Endothelial cell of umbilical vein (primary cell): ENCODE data around the gene PLEKHO1. TPM values are rescaled to one million over a fixed set of nuclear protein-coding genes. Genes with fewer than 3 reads are reported as not detected.

Experiments
- BruUV-seq: library from RNA; stranded (reverse); fragments of 400-500 nt; replicated peaks from 2 replicates; lab custom pipeline; 2021; lab: Mats Ljungman, UMichigan
- CTCF ChIA-PET: fragments of 300-600, 350-600 bp; sonication (Branson Sonifier 250); formaldehyde crosslinking; loops from one replicate; lab custom pipeline; 2021; ENCODE audit warnings: antibody characterized with exemption, inconsistent platforms; lab: Charles Lee
- POLR2A ChIA-PET: fragments of 300-600, 350-600 bp; sonication (Branson Sonifier 250); formaldehyde crosslinking; loops from one replicate; lab custom pipeline; 2021; ENCODE audit warnings: antibody characterized with exemption, inconsistent platforms; lab: Charles Lee
- DNase-seq: peaks from one replicate; pipeline ENCODE4 v3.0.0-alpha.2; 2011; ENCODE audit warnings: low read depth, low spot score
- FAIRE-seq: peaks from 2 replicates; lab custom pipeline; 2011; peaks lifted over from hg19 to GRCh38; lab: Jason Lieb, UNC
- H2AFZ ChIP-seq: 2 replicates; pipeline ENCODE4 v1.6.0; 2012; ENCODE audit warnings: low read depth, low read length, control low read depth, inconsistent platforms
- H3K27ac ChIP-seq: 2 replicates; pipeline ENCODE4 v1.5.1; 2011; ENCODE audit warnings: low read depth, mild to moderate bottlenecking, control low read depth, low read length, moderate library complexity; ENCODE audit not compliant: insufficient read depth
- H3K27me3 ChIP-seq, 2 experiments: 2 replicates each; pipeline versions ENCODE4 v1.6.0 to v1.6.1; 2011; ENCODE audit warnings: low read length in 2 of 2, mixed read lengths in 1 of 2; ENCODE audit not compliant: control insufficient read depth in 2 of 2, insufficient read depth in 2 of 2
- H3K36me3 ChIP-seq, 2 experiments: 2 replicates in 1 of 2; 3 replicates in 1 of 2; pipeline ENCODE4 v1.5.1; 2011; ENCODE audit warnings: low read length in 2 of 2, mild to moderate bottlenecking in 1 of 2, moderate library complexity in 1 of 2; ENCODE audit not compliant: control insufficient read depth in 2 of 2, insufficient read depth in 2 of 2; ENCODE audit errors: extremely low read depth in 1 of 2
- H3K4me1 ChIP-seq: 3 replicates; pipeline ENCODE4 v1.5.1; 2011; ENCODE audit warnings: mild to moderate bottlenecking, low read length; ENCODE audit not compliant: control insufficient read depth, insufficient read depth; ENCODE audit errors: extremely low read depth
- H3K4me2 ChIP-seq: 2 replicates; pipeline ENCODE4 v1.6.1; 2011; ENCODE audit warnings: low read length, control low read depth, mixed read lengths; ENCODE audit not compliant: insufficient read depth
- H3K4me3 ChIP-seq, 3 experiments: fragments of 200-600 bp in 1 of 3; sonication (generic), shearing (Covaris generic) in 1 of 3; replicated peaks in 1 of 3; 2 replicates each; pipeline ENCODE4 v1.5.1; 2011 to 2016; ENCODE audit warnings: control low read depth in 3 of 3, low read length in 3 of 3, mild to moderate bottlenecking in 2 of 3, inconsistent platforms in 1 of 3, low read depth in 1 of 3, moderate library complexity in 1 of 3; ENCODE audit not compliant: insufficient read depth in 1 of 3
- H3K79me2 ChIP-seq: 2 replicates; pipeline ENCODE4 v1.6.0; 2012; ENCODE audit warnings: low read length, inconsistent platforms; ENCODE audit not compliant: control insufficient read depth, insufficient read depth
- H3K9ac ChIP-seq: replicated peaks from 2 replicates; pipeline ENCODE3; 2011; ENCODE audit warnings: low read length, control low read depth; ENCODE audit not compliant: insufficient read depth; ENCODE audit errors: extremely low read depth
- H3K9me1 ChIP-seq: replicated peaks from 3 replicates; pipeline ENCODE4 v1.6.0; 2011; ENCODE audit warnings: mild to moderate bottlenecking, low read length; ENCODE audit not compliant: control insufficient read depth, insufficient read depth; ENCODE audit errors: extremely low read depth
- H3K9me3 ChIP-seq: replicated peaks from 2 replicates; pipeline ENCODE4 v1.5.1; 2012; ENCODE audit warnings: low read length, inconsistent platforms; ENCODE audit not compliant: control insufficient read depth, insufficient read depth
- H4K20me1 ChIP-seq: replicated peaks from 2 replicates; pipeline ENCODE3; 2011; ENCODE audit warnings: mild to moderate bottlenecking, low read length; ENCODE audit not compliant: control insufficient read depth, insufficient read depth; ENCODE audit errors: extremely low read depth
- FOS ChIP-seq: IDR thresholded peaks from 2 replicates; pipeline ENCODE4 v1.6.1; 2011; ENCODE audit warnings: mild to moderate bottlenecking, low read length, moderate library complexity, borderline replicate concordance; ENCODE audit not compliant: insufficient read depth
- JUN ChIP-seq: IDR thresholded peaks from 2 replicates; pipeline ENCODE4 v1.6.1; 2011; ENCODE audit warnings: borderline replicate concordance, low read depth; ENCODE audit not compliant: insufficient read length, insufficient read depth
- POLR2A ChIP-seq: IDR thresholded peaks from 2 replicates; pipeline ENCODE4 v1.6.1; 2012; ENCODE audit warnings: low read depth, mild to moderate bottlenecking, control low read depth, low read length
- dilution Hi-C: fragments of 300-500 bp; cut with MboI; formaldehyde crosslinking; loops from one replicate; pipeline ENCODE4 v1.15.0; 2019; ENCODE audit warnings: low sequenced_read_pairs; ENCODE audit not compliant: extremely low pct_ligation_motif_present
- intact Hi-C: fragments of 100-400 bp; cut with micrococcal nuclease; formaldehyde crosslinking; loops from one replicate; pipeline ENCODE4 v1.10.0; 2022
- polyA plus RNA-seq, 4 experiments: library from polyadenylated mRNA; depleted of rRNA in 3 of 4; stranded (reverse) in 3 of 4; unstranded in 1 of 4; fragments of >200 nt; gene quantifications; 2 replicates each; pipeline versions ENCODE4 v1.2.1 to v1.2.3, GENCODE V29; 2011 to 2012; ENCODE audit warnings: missing spikeins in 1 of 4
- total RNA-seq: library from RNA; stranded (reverse); gene quantifications from 2 replicates; pipeline ENCODE4 v1.2.3, GENCODE V29; 2021
- TF ChIP-seq, protein P1 (sequence below): IDR thresholded peaks from 2 replicates; pipeline ENCODE4 v1.6.1; 2011; ENCODE audit not compliant: insufficient read depth, insufficient read length

Gene PLEKHO1
- total and polyA plus RNA-seq, 2 donors (not counting 3 experiments of a cell fraction or from before 2014, with no cell fraction given), result 59.8 to 101 TPM

DNA sequence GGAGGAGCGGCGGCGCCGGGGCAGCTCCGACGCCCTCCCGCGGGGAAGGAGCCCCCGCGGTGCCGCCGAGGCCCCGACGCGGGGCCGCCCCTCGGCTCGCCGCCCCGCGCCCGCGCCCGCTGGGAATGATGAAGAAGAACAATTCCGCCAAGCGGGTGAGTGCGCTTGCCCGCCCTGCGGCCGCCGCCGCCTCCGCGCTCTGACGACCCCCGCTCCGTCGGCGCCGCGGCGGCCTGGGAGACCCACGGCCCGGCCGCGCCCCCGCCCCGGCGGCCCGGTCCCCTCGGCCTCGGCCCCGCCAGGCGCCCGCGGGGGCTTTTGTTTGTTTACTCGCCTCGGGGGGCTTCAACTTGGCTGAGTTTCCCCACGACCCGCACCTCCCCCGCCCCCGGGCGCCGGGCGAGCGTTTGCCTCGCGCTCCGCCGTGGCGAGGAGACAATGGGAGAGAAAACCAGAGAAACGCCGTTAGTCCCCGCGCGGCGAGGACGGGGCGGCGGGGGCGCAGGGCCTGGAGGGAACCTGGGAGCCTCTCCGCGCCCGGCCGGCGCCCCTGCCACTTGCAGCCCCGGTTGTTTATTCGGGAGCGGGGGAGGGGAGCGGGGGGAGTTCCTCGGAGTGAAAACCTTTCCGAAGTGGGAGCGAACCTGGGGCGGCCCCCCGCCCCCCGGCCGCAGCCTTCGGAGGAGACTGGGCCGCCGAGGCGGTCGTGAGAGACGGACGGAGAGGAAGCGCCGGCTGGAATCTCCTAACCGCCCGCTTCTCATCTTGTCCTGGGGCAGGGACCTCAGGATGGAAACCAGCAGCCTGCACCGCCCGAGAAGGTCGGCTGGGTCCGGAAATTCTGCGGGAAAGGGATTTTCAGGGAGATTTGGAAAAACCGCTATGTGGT is 661 bp downstream of the PLEKHO1 start:
- no peak for DNase-seq
- BruUV-seq, result no TSS peak
- Histone ChIP-seq H3K9ac (peak overlapping the region; percentile 92), H3K4me3 (peak overlapping the region; percentile 89 to 96 (median 95)), H3K9me1 (no peaks in the 10 kb centered on the region), H3K9me3 (no peaks in the 10 kb centered on the region), H3K27me3 (no peaks in the 10 kb centered on the region), H3K4me2 (peak overlapping the region; percentile 90), H3K4me1 (peaks cover 36% of the 10 kb centered on the region), H3K79me2 (peaks cover 22% of the 10 kb centered on the region), H3K36me3 (peaks cover 13% of the 10 kb centered on the region in 2 experiments), H4K20me1 (no peaks in the 10 kb centered on the region), H3K27ac (peak overlapping the region; percentile 79), H2AFZ (no peak overlapping the region)
- POLR2A ChIA-PET, result interaction anchor here (1.3 kb wide), 2 partner anchors 8 to 12 kb away, joined by 7 to 11 read pairs; no protein-coding TSS in a partner anchor
- CTCF ChIA-PET, result interaction anchor here (0.7 to 5.5 kb wide), 9 partner anchors 8 to 77 kb away, joined by 3 to 34 read pairs (median 7); no protein-coding TSS in a partner anchor
- intact Hi-C loops, result loop anchor here (1.0 to 5.0 kb wide), 3 partner anchors 8 to 38 kb away; no protein-coding TSS in a partner anchor
- dilution Hi-C loops, result no loop called here
- TF ChIP-seq, protein P1, sequence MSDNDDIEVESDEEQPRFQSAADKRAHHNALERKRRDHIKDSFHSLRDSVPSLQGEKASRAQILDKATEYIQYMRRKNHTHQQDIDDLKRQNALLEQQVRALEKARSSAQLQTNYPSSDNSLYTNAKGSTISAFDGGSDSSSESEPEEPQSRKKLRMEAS, result no peak
- TF ChIP-seq JUN, result no peak
- no peak for TF ChIP-seq FOS
- peak; percentile 4 for TF ChIP-seq POLR2A
- FAIRE-seq, result peak; percentile 58
